Muscle of arm (tissue), 12 donors: ENCODE measurements around the gene CHD2. TPM values are rescaled to one million over a fixed set of nuclear protein-coding genes. Genes with fewer than 3 reads are reported as not detected.

Experiments
- DNase-seq: peaks from one replicate; pipeline ENCODE4 v3.0.0-alpha.2; 2013
- polyA plus RNA-seq, 12 donors: library from polyadenylated mRNA; unstranded; fragments of 120-200 nt; gene quantifications; one replicate each; pipeline ENCODE4 v1.2.1, GENCODE V29; 2013; ENCODE audit not compliant: insufficient read length in 12 of 12

Gene CHD2
- polyA plus RNA-seq, 12 donors = 50.6 to 133 (median 63.7) TPM; not detected in 1

DNA sequence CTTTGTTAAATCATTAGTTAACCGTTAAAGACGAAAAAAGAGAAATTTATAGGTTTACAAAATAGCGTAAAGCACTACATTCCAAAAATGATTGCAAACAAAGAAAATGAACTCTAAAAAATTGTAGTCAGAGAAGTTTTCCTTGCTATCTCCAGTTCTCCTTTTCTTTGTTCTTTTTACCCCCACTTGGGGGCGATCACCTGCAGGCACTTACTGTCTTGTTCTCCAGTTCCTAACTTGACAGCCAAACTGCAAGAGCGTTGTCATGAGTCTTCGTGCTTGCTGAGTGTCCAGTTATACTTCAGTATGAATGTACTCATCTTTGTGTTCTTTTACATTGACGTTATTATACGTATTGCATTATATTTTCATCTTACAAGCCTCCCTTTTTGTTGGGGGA lies 54.5 kb downstream of the CHD2 start:
- DNase-seq = no peak

DNA sequence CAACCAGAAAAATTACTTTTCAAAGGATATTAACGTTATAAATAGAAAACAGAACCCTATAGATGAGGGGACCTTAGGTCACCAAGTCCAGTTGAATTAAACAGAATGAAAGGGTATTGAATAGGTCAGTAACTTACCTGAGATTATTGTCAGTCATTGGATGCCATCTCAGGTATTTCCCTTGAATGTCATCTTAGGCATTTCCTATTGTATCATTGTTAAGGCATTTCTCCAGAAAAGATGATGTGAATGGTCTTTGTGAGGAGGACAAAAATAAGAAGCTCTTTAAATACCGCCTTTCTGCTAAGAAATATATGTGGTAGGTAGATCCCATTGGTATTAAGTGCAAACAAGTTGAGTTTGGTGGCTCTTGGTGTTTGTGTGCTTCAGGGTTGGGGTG lies 55.6 kb downstream of the CHD2 start:
- no peak for DNase-seq

DNA sequence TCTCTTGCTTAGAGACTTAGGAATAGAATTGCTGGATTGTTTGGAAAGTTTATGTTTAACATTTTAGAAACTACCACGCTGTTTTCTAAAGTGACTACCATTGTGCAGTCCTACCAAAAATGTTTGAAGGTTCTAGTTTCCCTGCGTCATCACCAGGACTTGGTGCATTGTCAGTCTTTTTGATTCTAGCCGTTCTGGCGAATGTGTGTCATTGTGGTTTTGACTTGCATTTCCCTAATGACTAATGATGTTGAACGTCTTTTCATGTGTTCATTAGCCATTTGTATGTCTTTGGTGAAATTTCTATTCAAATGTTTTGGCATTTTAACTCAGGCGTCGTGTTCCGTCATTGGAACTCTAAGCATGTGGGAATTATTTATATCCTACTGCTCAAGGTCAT lies 58.0 kb downstream of the CHD2 start:
- DNase-seq = no peak

DNA sequence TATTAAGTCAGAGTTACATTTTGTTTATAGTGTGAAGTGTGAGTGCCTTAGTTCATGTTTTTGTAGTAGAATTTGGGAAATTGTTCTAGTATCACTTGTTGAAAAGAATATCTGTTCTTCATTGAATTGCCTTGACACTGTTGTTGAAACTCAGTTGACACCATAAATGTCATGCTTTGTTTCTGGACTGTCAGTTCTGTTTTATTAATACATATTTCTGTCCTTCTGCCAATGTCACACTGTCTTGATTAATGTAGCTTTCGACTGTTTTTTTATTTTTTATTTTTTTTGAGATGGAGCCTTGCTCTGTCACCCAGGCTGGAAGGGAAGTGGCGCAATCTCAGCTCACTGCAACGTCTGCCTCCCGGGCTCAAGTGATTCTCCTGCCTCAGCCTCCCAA lies 59.1 kb downstream of the CHD2 start:
- DNase-seq = no peak

DNA sequence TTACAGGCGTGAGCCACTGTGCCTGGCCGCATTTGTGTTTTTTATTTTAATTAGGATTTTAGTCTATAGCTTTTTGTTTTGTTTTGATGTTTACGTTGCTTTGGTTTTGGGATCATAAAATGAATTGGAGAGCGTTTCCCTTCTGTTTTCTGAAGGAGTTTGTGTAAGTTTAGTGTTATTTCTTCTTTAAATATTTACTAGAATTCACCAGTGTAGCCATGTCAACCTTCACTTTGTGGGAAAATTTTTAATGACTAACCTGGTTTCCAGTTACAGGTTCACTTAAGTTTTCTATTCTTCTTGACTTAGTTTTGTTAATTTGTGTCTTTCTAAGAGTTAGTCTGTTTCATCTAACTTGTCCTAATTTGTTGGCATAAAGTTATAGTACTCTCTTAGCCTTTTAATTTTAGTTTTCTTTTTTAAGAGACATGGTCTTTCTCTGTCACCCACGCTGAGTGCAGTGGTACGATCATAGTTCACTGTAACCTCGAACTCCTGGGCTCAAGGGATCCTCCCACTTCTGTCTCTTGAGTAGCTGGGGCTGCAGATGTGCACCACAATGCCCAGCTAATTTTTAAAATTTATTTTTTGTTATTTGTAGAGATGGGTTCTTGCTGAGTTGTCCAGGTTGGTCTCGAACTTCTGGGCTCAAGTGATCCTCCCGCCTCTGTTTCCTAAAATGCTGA lies 61.0 kb downstream of the CHD2 start:
- no peak for DNase-seq

DNA sequence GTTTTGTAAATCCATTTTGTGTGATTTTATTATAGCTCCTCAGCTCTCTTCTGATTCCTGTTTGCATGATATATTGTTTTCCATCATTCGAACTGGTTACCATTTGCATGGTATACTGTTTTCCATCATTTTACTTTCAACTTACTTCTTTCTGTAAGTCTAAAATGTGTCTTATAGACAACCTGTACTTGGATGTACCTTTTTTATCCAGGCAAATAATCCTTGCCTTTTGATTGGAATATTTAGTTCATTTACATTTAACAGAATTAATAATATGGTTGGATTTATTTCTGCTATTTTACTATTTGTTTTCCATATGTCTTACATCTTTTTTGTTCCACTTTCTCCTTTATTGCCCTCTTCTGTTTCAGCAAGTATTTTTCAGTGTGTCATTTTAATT lies 62.8 kb downstream of the CHD2 start:
- no peak for DNase-seq

DNA sequence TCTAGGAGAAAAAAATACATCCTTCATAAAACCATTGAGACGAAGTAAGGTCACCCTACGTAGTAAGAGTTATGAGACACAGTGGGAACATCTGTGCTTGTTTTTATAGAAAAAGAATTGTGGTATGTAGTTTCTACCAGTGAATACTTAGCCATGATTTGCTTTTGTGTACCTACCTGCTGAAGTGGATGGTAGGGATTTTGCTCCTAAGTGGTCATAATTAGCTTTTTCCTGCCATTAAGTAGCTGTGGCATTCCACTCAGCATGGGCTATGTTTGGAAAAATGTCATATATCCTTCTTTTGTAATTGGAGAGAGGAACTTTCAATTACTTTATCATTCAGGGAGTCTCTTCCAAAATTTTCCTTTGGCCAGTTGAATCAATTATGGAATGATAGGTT lies 63.7 kb downstream of the CHD2 start:
- DNase-seq = no peak

DNA sequence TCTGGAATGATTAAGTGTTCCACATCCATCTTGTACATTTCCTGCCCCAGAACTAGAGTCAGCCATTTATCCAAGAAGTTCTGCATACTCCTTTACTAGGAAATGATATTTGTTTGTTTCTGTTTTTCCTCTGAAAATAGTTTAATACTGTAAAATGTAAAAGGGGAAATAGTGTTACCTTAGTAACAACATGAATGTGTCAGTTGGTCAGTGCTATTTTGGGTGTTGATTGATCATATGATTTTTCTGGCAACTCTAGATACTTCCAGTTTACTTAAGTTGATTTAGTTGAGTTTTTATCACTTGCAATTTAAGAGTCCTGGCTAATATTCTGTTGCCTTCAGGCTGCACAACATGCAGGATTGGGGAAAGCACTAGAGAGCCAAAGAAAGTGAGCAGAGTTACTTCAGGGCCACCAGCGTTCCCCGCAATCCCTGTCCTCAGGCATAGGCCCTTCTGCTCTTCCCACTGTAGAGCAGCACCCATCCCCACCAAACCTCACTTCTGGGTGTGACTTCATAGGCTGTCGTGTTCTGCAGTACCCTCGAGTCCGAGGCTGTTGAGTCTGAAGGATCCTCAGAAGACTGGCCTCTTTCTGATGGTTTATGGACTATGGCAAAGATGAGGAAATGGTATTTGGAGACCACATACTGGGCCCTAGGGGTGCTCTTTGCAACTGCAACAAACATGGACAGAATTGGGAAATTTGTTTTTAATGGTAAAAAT lies 69.0 kb downstream of the CHD2 start:
- DNase-seq = no peak

DNA sequence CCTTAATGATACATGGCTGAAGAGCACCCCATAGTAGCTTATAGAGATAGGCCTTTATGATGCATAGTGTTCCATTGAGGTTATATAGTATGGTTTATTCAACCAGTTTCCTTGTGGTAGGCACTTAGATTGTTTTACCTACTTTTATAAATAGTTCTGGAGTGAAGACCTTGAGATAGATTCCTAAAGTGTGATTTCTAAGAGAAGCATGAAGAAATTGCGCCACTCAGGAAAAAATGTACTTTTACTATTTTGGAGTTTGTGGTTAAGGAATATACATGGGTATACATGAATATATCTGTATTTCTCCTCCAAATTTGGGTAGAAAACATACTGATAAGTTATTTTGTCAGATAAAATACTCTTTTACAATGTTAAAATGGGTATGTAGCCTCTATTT lies 70.5 kb downstream of the CHD2 start:
- DNase-seq = no peak

DNA sequence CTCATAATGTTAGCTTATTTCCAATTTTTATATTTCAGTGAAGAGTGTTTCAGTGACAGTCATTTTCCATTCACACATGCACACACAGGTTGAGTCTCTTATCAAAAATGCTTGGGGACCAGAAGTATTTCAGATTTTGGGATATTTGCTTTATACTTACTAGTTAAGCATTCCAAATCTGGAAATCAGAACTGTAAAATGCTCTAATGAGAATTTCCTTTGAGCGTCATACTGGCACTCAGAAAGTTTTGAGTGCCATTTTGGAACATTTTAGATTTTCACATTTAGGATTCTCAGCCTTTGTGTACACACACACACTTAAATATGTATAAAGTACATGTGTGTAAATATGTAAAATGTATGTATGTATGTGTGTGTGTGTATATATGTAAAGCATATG lies 71.0 kb downstream of the CHD2 start:
- DNase-seq = no peak

DNA sequence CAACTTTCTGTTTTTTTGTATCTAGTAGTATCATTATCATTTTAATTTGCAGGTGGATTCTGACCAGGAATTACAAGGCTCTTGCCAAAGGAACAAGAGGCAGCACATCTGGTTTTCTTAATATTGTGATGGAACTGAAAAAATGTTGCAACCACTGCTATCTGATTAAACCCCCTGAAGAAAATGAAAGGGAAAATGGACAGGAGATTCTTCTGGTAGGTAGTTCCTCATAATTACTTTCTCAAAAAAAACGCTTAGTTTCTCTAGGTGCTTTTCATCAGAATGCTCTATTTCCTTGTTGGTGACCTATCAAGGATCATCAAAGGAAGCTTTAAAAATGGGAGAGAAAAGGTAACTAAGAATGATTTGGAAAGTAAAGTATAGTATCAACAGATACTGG lies 71.6 kb downstream of the CHD2 start:
- no peak for DNase-seq

DNA sequence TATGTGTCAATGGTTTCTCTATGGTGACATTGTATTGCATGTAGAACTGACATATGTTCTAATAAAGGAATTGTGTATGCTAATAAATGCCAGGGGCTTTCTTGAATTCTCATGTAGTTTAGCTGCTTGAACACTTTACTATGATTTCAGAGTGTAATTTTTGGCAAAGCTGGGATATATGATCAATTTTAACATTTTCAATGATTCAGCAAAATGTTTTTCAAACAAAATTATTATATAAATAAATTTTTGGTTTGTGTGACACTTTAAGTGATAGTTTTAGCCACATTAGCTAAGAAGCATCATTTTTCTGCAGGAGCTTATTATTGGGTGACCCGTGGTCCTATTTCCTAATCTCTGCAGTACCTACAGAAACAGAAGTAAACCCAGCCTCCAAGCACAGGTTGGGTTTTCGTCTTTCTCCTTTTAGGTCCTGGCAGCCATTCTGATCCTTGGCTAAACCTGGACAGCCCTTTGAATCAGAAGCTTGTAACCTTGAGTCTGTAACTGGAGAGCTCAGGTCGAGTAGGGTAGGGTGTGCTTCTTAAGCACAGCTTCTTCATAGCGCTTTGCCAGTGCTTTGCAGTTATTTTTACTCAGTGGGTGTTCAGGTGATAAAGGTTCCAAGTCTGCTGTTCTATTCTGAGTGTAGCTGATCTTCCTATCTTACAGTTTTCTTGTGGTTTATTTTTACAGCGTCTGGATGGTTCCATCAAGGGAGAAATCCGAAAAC lies 74.2 kb downstream of the CHD2 start:
- no peak for DNase-seq

DNA sequence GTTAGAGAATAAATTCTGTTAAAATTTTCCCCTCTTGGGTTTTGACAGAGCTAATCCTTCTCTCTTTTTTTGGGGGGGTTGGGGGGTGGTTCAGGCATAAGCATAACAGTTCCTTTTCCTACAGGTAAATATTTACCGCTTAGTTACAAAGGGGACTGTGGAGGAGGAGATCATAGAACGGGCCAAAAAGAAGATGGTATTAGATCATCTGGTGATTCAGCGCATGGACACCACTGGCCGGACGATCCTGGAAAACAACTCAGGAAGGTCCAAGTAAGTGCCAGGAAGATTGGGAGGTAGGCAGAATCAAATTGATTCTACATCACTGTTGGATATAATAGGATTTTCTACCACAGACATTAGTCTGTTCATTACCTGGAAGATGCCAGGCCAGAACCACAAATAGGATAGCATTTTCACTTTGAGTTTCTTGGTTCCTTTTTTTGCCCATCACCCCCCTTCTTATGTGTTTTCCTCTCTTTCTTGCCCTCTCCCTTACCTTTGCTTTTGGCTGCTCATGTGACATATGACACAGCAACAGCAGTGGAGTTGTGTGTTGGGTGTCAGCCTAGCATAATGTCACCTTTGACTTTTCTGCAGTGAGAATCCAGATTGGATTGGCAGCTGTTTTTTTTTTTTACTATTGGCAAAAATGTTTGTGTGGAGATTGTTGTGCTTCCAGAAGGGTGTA lies 79.0 kb downstream of the CHD2 start:
- DNase-seq = no peak

DNA sequence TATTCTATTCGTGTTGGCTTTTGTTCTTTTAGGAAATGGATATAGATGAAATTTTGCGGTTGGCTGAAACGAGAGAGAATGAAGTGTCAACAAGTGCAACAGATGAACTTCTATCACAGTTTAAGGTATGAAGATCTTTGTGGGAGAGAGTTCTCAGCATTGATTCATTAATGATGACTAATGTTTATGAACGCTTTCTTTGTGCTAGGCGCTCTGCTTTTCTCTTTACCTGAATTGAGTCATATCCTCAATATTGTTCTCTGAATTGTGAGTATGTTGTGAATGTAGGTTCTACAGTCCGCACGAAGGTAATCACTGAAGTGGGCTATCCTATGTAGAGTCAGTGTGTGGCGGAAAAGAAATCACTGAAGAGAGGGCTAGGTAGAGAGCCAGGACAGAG lies 81.2 kb downstream of the CHD2 start:
- no peak for DNase-seq

DNA sequence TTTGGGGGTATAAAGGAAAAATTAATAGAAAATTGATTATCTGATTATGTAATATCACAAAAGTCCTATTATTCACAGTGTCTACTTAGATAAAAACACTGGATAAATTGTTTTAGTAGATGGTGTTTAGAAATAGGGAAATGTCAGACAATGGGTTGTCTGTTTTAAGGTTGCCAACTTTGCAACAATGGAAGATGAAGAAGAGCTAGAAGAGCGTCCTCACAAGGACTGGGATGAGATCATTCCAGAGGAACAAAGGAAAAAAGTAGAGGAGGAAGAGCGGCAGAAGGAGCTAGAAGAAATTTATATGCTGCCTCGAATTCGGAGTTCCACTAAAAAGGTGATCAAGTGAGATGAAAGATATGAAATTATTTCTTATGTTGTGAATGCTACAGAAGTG lies 84.0 kb downstream of the CHD2 start:
- DNase-seq = no peak

DNA sequence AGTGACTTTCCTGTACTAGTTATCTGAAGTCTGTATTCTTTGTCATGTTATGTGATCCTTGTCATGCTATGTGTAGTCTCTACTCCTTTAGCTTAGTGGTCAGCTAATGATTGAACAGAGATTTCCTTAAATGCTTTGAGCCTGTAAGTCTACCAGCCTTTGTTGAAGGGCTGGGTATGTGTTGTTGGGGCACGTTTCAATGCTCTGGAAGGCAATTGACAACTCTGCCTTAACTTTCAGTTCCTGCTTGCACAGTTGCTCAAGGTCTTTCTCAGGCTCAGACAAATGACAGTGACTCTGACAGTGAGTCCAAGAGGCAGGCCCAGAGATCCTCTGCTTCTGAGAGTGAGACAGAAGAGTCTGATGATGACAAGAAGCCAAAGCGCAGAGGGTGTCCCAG lies 89.3 kb downstream of the CHD2 start:
- DNase-seq = no peak

DNA sequence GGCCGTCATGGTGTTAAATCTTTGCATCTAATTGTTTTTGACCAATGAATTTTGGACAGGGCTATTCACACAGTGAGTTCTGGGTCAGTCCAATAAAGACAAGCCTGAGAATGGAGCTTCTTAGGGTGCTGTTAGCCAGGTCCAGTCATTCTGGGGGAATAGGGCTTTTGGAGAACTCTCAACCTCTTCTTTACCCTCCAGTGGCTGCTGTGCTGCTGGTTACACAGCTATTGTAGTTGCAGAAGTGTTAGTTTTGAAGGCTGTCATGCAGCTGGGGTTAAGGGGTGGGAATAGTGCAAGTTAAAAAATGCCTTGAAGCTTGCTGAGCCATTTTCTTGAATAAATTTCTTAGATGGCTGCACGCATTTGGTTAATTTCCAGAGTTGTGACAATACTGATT lies 89.9 kb downstream of the CHD2 start:
- DNase-seq = no peak

DNA sequence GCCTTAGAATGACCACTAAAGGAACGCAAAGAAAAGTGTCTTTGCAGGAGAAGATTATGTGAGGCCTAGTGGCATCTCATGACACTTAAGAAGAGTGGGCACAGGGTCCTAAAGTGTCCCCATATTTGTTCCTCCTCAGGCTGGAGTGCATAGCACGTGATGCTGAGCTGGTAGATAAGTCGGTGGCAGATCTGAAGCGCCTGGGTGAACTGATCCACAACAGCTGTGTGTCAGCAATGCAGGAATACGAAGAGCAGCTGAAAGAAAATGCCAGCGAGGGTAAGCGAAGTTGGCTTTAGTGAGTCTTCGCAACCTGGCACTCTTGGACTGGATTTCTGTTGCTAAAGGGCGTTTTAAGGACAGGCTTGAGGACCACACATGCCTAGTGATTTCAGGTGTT lies 92.6 kb downstream of the CHD2 start:
- no peak for DNase-seq

DNA sequence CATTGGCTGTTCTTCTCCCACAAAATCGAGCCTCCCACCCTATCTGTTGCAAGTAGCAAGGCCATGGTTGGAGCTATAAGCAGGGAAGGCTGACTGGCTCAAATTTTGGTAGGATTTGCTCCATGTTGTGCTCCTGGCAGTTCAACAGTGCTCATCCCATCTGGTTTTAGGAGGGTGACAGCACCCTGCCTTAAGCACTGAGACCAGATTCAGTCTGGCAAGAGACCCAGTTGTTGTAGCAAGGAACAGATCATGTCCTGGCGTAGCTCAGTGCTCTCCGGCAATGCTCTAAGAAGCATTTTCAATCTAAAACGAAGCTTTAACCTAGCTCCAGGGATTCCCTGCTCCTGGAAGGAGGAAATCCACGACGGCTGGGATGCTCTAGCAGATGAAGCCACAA lies 97.7 kb downstream of the CHD2 start:
- no peak for DNase-seq

DNA sequence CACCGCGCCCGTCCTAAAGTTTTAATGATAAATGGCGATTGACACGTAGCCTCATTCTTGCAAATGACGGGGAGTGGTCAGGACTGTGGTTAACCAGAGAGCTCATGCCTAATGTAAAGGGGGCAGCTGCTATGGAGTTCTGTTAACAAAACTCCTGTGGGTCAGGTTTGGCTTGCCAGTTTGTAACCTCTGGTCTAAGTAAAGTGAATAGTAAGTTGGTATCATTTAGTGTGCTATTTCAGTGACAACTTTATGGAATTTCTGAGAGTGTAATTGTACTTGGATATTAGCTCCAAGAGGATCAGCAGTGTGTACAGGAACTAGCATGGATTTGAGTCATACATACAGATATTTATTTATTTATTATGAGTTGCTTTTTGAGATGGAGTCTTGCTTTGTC lies 101.0 kb downstream of the CHD2 start:
- no peak for DNase-seq

DNA sequence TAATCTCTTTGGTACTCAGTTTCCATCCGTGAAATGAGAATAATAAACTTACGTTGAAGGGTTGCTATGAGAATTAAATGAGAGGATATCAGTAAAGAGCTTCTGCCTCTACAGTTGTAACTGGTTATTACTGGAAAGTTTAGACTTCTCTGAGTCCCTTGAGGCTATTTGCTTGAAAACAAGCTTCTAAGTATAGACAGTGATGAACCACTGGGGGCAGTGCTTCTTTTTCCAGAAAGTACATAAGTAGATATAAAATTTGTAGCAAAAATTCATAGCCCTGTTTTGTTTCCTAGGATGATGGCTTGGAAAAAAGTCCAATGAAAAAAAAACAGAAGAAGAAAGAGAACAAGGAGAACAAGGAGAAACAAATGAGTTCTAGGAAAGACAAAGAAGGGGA lies 101.8 kb downstream of the CHD2 start:
- DNase-seq = no peak

DNA sequence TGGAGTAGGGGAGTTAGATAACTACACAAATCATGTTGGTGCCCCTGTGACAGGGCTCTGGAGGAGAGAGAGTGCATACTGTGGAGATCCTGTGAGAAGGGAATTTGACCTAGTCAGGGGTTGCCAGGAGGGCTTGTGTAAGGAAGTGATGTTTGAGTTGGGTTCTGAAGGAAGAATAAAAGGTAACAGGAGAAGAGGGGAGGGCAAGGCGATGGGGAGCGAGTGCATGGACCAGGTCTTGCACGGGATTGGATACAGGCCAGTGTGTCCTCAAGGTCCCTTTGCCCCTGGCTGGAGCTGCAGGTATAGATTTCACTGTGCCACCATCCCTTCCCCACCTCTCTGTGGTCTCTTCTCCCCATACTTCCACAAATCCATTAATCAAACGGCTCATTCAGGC lies 105.0 kb downstream of the CHD2 start:
- no peak for DNase-seq

DNA sequence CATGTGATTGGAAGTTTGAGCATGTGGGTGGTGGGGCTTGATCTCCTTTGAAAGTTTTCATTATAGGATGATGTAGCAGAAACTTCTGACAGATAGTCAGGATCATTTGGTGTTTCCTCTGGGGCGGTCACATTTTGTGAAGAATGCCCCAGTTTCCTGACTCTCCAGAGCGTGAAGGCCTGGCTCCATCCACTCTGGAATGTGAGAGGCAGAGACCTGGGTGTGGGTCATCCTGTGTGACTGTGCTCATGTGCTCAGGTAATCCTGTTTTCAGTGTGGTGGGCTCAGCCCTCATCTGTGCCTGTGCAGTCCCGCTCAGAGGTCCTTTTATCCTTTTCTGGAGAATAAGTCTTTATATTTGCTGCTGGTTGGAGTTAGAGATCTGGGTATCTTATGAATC lies 107.9 kb downstream of the CHD2 start:
- no peak for DNase-seq
